HepG2 (cell line): ENCODE results near the gene TSPAN17. TPM values are rescaled to one million over a fixed set of nuclear protein-coding genes. Genes with fewer than 3 reads are reported as not detected.
A peak's percentile ranks its signal among the peaks of the same experiment; 100 is the strongest.

Experiments
- ATAC-seq: fragments of 200-7000 bp; cut with Tn5 transposase; 3 replicates; pipeline ENCODE4 v1.9.1; 2020; ENCODE audit warnings: mild to moderate bottlenecking, moderate library complexity
- BruUV-seq: library from RNA; stranded (reverse); fragments of 400-500 nt; replicated peaks from 2 replicates; lab custom pipeline; 2021; lab: Mats Ljungman, UMichigan
- CTCF ChIA-PET: fragments of 300-600 bp; formaldehyde crosslinking; extraction: SDS; loops from one replicate; lab custom pipeline; 2021; ENCODE audit warnings: low total read pairs, inconsistent platforms, low intra/inter-chr PET ratio; lab: Yijun Ruan, JAX
- POLR2A ChIA-PET: fragments of 350-600 bp; sonication (Branson Sonifier 250); formaldehyde crosslinking; loops from one replicate; lab custom pipeline; 2020; ENCODE audit warnings: antibody characterized with exemption, inconsistent platforms; lab: Yijun Ruan, JAX
- DNase-seq: peaks from one replicate; pipeline ENCODE4 v3.0.0-alpha.2; 2015; ENCODE audit warnings: low spot score
- FAIRE-seq: peaks from 3 replicates; lab custom pipeline; 2011; peaks lifted over from hg19 to GRCh38; lab: Jason Lieb, UNC
- H2AFZ ChIP-seq: one replicate; pipeline ENCODE4 v1.6.1; 2011; ENCODE audit warnings: low read length, inconsistent platforms
- H3K27ac ChIP-seq: fragments of 300-600 bp; 3 replicates; pipeline ENCODE4 v1.8.0; 2011; ENCODE audit warnings: mixed run types, mild to moderate bottlenecking, mixed read lengths, low read length, inconsistent platforms; ENCODE audit not compliant: insufficient read depth; ENCODE audit errors: extremely low read length
- H3K27me3 ChIP-seq, 2 experiments: fragments of 200-600 bp in 1 of 2; 2 replicates in 1 of 2; 3 replicates in 1 of 2; pipeline versions ENCODE4 v1.6.0 to v1.8.0; 2011; ENCODE audit warnings: low read length in 2 of 2, mild to moderate bottlenecking in 2 of 2, moderate library complexity in 2 of 2, inconsistent platforms in 1 of 2; ENCODE audit not compliant: insufficient read depth in 2 of 2, control insufficient read depth in 1 of 2
- H3K36me3 ChIP-seq, 2 experiments: fragments of 200-600 bp in 1 of 2; replicated peaks in 1 of 2; 2 replicates in 1 of 2; 3 replicates in 1 of 2; pipeline versions ENCODE4 v1.5.1 to v1.8.0; 2011; ENCODE audit warnings: low read length in 2 of 2, inconsistent platforms in 1 of 2; ENCODE audit not compliant: insufficient read depth in 2 of 2, control insufficient read depth in 1 of 2
- H3K4me1 ChIP-seq: 2 replicates; pipeline ENCODE4 v1.5.1; 2012; ENCODE audit warnings: low read length, inconsistent platforms; ENCODE audit not compliant: insufficient read depth
- H3K4me2 ChIP-seq: 2 replicates; pipeline ENCODE4 v1.6.0; 2011; ENCODE audit warnings: low read depth, low read length, inconsistent platforms
- H3K4me3 ChIP-seq, 3 experiments: fragments of 200-600 bp in 1 of 3; sonication (generic), shearing (Covaris generic) in 1 of 3; replicated peaks in 1 of 3; 2 replicates each; pipeline ENCODE4 v1.5.1; 2011 to 2016; ENCODE audit warnings: low read length in 3 of 3, inconsistent platforms in 2 of 3, low read depth in 2 of 3, mild to moderate bottlenecking in 2 of 3, control low read depth in 1 of 3, mixed read lengths in 1 of 3; ENCODE audit not compliant: insufficient read depth in 1 of 3
- H3K79me2 ChIP-seq: one replicate; pipeline ENCODE4 v1.6.1; 2011; ENCODE audit warnings: low read length, inconsistent platforms; ENCODE audit not compliant: insufficient read depth
- H3K9ac ChIP-seq: 2 replicates; pipeline ENCODE4 v1.6.0; 2011; ENCODE audit warnings: mild to moderate bottlenecking, low read depth, low read length, inconsistent platforms; ENCODE audit not compliant: insufficient read depth
- H3K9me3 ChIP-seq: 2 replicates; pipeline ENCODE4 v1.5.1; 2012; ENCODE audit warnings: mild to moderate bottlenecking, low read length
- H4K20me1 ChIP-seq: 2 replicates; pipeline ENCODE4 v1.6.0; 2011; ENCODE audit warnings: inconsistent platforms, mild to moderate bottlenecking, low read length, moderate library complexity; ENCODE audit not compliant: insufficient read depth
- BCL6 ChIP-seq: IDR thresholded peaks from 2 replicates; pipeline ENCODE4 v1.6.1; 2016; ENCODE audit warnings: missing genetic modification reagents, missing compliant biosample characterization
- ETV5 ChIP-seq: IDR thresholded peaks from 2 replicates; pipeline ENCODE4 v1.6.1; 2018; ENCODE audit warnings: missing biosample characterization, missing genetic modification reagents, inconsistent platforms, borderline replicate concordance
- RXRA ChIP-seq: sonication (generic); formaldehyde crosslinking; IDR thresholded peaks from 2 replicates; pipeline ENCODE4 v1.5.1; 2020; ENCODE audit warnings: missing genetic modification reagents
- SRSF1 ChIP-seq: fragments of 200-400 bp; formaldehyde crosslinking; optimal IDR thresholded peaks from 2 replicates; pipeline ENCODE3; 2017; ENCODE audit warnings: mild to moderate bottlenecking, low read depth, low read length, moderate library complexity
- ZC3H13 ChIP-seq: sonication (generic); formaldehyde crosslinking; IDR thresholded peaks from 2 replicates; pipeline ENCODE4 v1.8.1; 2023; ENCODE audit warnings: mild to moderate bottlenecking, missing genetic modification reagents, moderate library complexity
- ZNF263 ChIP-seq: sonication (generic); formaldehyde crosslinking; IDR thresholded peaks from 2 replicates; pipeline ENCODE4 v1.4.0; 2020; ENCODE audit warnings: missing genetic modification reagents
- ZNF652 ChIP-seq: IDR thresholded peaks from 2 replicates; pipeline ENCODE4 v1.6.1; 2016; ENCODE audit warnings: low read depth, borderline replicate concordance
- ZSCAN9 ChIP-seq: IDR thresholded peaks from 2 replicates; pipeline ENCODE4 v1.6.1; 2016; ENCODE audit warnings: borderline replicate concordance
- WGBS: methylation state at CpG from one replicate; pipeline ENCODE4 v1.1.6; 2017; ENCODE audit warnings: low lambda C conversion rate; 5-methylcytosine and 5-hydroxymethylcytosine counted together
- in situ Hi-C: cut with HindIII; loops from 2 replicates; pipeline ENCODE4 v1.10.0; 2017; ENCODE audit warnings: low pct_unique_long_range_greater_than_20kb; ENCODE audit not compliant: extremely low pct_ligation_motif_present
- intact Hi-C: fragments of 100-400 bp; cut with micrococcal nuclease; formaldehyde crosslinking; loops from one replicate; pipeline ENCODE4 v1.10.0; 2022; ENCODE audit not compliant: unreplicated experiment
- polyA plus RNA-seq, 8 experiments: library from polyadenylated mRNA; depleted of rRNA in 3 of 8; stranded (reverse) in 7 of 8; unstranded in 1 of 8; fragments of >200 nt; fragmentation: Illumina TruSeq in 4 of 8; extraction: Trizol in 4 of 8; gene quantifications; 2 replicates each; pipeline versions ENCODE4 v1.2.1 to v1.2.3, GENCODE V29; 2011 to 2016; ENCODE audit warnings: low read depth in 4 of 8, missing spikeins in 1 of 8, mixed read lengths in 1 of 8; ENCODE audit not compliant: insufficient read depth in 1 of 8
- total RNA-seq, 5 experiments: library from RNA; depleted of rRNA; stranded (reverse); fragments of >200 nt; fragmentation: Illumina TruSeq; extraction: Trizol; gene quantifications; 2 replicates each; pipeline ENCODE4 v1.2.3, GENCODE V29; 2016; ENCODE audit warnings: low read depth in 1 of 5

The TSPAN17 gene
- total and polyA plus RNA-seq, 2 of the 13 experiments (the other 11 are each of a cell fraction or from before 2014, with no cell fraction given), result 11.5 to 15.0 TPM

DNA sequence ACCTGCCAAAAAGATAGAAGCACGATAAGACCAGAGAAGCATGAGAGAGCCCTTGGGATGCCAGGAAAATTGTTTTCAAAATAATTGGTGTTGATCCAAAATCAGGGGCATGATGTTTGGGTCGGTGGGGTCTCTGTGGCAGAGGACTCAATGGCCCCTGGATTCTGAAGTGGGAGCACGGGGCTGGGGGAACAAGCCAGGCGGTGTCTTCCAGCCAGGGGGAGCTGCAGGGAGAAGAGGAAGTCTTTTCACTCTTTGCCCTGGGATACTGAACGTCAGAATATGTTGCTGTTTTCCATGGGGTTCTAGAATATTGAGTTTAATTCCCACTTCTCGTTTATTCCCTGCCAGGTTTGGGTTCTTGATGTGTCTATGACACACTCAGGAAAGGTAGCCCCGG lies 20.4 kb downstream of the TSPAN17 start:
- Histone ChIP-seq H3K4me1 (no peaks in the 10 kb centered on the region), H3K4me2 (no peak overlapping the region), H4K20me1 (no peaks in the 10 kb centered on the region), H2AFZ (no peak overlapping the region), H3K79me2 (no peaks in the 10 kb centered on the region), H3K4me3 (no peak overlapping the region), H3K27ac (no peak overlapping the region), H3K9me3 (no peaks in the 10 kb centered on the region), H3K27me3 (peaks cover 4 to 15% of the 10 kb centered on the region in 2 experiments; a peak in 4 of 5 replicates), H3K36me3 (no peaks in the 10 kb centered on the region), H3K9ac (no peak overlapping the region)
- CTCF ChIA-PET, result no interaction called here
- 6% methylated on average over 7 of the region's 7 CpGs for WGBS
- POLR2A ChIA-PET, result no interaction called here
- in situ Hi-C loops (loop anchor here (10.0 kb wide), 1 partner anchor 287 kb away; no protein-coding TSS in a partner anchor), intact Hi-C loops (no loop called here)
- TF ChIP-seq ZSCAN9 (CRISPR knock-in tag) (no peak), ZNF263 (CRISPR knock-in tag) (peak; percentile 62; the same call in 1 of the 2 replicates), ZC3H13 (no peak), RXRA (CRISPR knock-in tag) (no peak), ZNF652 (no peak), BCL6 (CRISPR knock-in tag) (no peak)
- DNase-seq (no peak), FAIRE-seq (no peak), ATAC-seq (no peak)
- BruUV-seq, result no TSS peak

DNA sequence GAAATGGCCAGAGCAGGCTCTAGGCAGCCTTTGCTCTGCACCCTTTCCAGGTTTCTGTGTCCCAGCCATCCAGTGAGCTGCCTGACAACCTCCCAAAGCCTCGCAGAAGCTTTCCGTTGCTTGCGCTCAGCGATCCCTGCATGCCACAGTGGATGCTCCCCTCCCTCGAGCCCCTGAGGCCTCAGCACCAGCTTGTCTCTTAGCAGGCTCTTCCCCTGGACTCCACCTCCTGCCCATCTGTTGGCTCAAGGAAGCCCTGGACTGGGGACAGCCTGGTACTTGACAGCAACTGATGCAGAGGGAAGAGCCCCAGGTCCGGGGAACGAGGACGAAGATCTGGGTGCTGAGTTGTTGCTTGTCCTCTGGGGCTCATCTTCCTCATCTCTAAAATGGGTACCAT lies 23.2 kb downstream of the TSPAN17 start:
- Histone ChIP-seq H3K4me2 (no peak overlapping the region), H3K27me3 (peaks cover 3 to 13% of the 10 kb centered on the region in 2 experiments; a peak in 4 of 5 replicates), H3K27ac (no peak overlapping the region), H3K79me2 (no peaks in the 10 kb centered on the region), H3K9me3 (no peaks in the 10 kb centered on the region), H2AFZ (no peak overlapping the region), H3K9ac (no peak overlapping the region), H3K4me1 (peaks cover 2% of the 10 kb centered on the region), H3K36me3 (no peaks in the 10 kb centered on the region), H4K20me1 (no peaks in the 10 kb centered on the region), H3K4me3 (no peak overlapping the region)
- TF ChIP-seq ETV5, result no peak
- no peak for TF ChIP-seq SRSF1
- intact Hi-C loops, result no loop called here
- CTCF ChIA-PET, result no interaction called here
- BruUV-seq, result no TSS peak
- no peak for FAIRE-seq
- no peak for DNase-seq
- WGBS, result 36% methylated on average over 8 of the region's 8 CpGs
- ATAC-seq, result no peak
- POLR2A ChIA-PET, result no interaction called here
- in situ Hi-C loops, result no loop called here
